Activated effector memory CD4-positive, alpha-beta T cell treated with Interleukin-2 at 50 U/mL for 16 hours (primary cell): ENCODE results near the gene NECAP2.
"Not testable (repeated sequence)": the region's sequence is repeated elsewhere in the genome, so short reads cannot be mapped to it uniquely, and the experiment has no call there.

Source experiments
- DNase-seq: peaks from one replicate; pipeline ENCODE4 v3.0.0-alpha.2; 2020

The NECAP2 gene

DNA sequence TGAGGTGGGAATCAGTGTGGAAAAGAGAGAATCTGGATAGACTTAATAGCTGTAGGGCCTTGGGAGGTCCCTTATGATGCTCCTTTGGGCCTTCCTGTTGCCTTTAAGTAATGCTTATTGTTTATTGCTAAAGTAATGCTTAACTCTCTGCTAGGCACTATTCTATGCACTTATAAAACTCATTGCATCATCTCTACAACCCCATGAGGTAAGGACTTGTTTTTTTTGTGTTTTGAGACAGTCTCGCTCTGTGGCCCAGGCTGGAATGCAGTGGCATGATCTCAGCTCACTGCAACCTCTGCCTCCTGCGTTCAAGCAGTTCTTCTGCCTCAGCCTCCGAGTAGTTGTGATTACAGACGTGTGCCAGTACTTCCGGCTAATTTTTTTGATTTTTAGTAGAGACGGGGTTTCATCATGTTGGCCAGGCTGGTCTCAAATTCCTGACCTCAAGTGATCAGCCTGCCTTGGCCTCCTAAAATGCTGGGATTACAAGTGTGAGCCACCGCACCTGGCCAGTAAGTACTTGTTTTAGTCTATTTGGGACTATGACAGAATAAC, 22.3 kb downstream of the NECAP2 start:
- no peak for DNase-seq

DNA sequence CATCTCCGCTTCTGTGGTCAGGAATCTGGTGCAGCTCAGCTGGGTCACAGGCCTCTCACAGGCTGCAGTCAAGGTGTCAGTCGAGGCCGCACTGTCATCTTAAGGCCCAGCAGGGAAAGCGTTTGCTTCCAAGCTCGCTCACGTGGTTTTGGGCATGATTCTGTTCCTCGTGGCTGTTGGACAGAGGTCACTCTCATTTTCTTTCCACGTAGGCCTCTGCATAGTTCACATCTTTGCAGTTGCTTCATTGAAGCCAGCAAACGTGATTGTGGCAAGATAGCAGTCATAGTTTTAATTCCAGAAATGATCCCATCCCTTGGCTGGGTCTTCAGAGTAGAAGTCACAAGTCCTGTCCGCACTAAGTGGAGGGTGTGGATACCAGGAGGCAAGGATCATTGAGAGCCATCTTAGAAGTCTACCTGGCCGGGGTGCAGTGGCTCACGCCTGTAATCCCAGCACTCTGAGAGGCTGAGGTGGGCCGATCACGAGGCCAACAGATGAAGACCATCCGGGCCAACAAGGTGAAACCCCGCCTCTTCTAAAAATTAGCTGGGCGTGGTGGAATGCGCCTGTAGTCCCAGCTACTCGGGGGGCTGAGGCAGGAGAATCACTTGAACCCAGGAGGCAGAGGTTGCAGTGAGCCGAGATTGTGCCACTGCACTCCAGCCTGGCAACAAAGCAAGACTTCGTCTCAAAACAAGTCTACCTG, 24.5 kb downstream of the NECAP2 start:
- no peak for DNase-seq

DNA sequence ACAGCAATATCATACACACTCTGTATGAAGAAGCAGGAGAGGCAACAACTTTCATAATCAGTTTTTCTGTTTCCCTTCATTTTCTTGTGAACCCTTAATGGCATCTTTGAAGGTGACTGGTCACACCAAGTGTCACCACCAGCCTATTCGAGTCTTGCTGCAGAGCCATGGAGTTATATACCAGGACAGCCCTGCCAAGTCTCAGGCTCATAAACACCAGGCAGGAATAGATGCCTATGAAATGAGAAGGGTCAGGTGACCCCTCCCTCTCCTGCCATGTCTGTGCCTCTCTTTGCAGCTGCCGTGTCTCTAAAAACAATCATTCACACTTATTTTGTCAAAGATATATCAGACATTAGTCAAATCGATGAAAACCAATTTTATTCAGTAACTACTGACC, 28.0 kb downstream of the NECAP2 start:
- no peak for DNase-seq

GRCh38 chr1:16474166-16474800, 33.8 kb downstream of the NECAP2 start:
- no peak for DNase-seq

- not testable (repeated sequence) for DNase-seq
Observed at GRCh38 chr1:16474891-16475290, 34.4 kb downstream of the NECAP2 start.

DNA sequence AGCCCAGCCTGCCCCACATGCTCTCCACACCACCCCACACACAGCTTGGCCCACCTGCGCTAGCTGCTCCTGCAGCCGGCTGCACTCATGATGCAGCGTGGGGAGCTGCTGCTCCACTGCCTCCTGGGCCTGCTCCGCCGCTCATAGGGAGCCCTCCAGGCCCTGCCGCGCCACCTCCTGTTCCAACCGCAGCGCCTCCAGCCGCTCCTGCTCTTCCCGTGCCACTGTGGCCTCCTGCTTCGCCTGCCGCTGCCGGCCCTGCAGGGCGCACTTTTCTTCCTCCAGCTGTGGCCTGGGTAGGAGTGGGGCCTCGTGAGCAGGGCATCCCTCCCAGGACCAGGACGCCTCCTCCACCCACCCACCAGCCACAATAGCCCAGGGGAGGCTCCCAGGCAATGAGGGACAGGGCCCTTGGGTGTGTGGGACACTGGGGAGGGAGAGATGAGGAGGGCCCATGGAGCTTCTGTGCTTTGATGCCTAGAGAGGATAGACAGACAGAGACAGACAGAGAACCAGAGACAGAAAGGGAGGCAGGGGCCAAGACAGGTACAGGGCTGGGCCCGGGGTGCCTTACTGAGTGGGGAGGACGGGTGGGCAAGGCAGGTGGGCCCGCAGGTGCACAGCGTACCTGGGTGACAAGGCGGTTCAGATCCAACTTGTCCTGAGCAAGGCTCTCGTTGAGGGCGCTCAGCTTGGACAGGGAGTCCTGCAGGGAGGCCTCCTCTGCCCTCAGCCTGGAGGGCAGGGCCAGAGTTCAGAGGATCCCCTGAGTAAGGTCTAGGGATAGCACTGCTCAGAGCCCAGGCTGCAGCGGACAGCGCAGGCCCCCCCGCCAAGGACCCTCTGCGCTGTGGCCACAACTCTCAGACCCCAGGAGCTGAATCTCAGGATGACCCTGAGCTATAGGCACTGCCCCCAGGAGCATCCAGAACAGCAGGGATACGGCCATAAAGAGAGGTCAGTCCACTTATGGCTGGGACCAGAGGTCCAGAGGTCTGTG, 35.5 kb downstream of the NECAP2 start:
- not testable (repeated sequence) for DNase-seq

DNA sequence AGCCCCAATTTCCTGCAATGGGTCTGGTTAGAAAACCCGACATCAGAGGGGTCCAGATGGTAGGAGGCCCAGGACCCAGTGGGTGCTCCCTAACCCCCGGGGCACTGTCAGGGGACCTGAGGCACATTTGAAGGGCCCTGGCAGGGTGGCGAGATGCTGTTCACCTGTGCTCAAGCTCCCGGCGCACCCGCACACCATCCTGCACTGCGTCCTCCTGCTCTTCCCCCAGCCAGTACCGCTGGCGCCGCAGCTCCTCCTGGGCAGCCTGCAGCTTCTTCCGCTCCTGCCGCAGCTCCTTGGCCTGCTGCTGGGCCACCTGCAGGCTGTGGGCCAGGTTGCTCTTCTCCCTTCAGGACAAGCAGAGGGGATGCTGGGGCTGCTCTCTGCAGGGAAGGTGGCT, 37.6 kb downstream of the NECAP2 start:
- DNase-seq, result no peak

- not testable (repeated sequence) for DNase-seq
Observed at GRCh38 chr1:16483146-16483545, 42.6 kb downstream of the NECAP2 start.

- not testable (repeated sequence) for DNase-seq
Observed at GRCh38 chr1:16483639-16484500, 43.3 kb downstream of the NECAP2 start.

DNA sequence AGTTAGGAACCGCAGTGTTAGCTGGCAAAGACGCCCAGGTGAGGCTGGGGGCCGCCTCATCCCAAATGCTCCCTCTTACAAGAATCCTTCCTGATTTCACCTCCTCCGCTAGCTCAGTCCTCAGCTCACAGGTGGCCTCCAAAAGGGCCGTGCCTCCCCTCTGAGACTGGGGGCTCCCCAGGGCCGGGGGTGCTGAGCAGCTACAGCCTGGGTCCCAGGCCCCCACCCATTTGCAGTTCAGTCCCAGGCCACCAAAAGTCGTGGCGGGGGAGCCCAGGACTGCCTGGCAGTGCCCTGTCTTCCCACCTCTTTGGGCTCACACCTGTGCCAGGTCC, 43.9 kb downstream of the NECAP2 start:
- DNase-seq, result no peak

- DNase-seq, result no peak
Observed at GRCh38 chr1:16484931-16485330, 44.4 kb downstream of the NECAP2 start.

DNA sequence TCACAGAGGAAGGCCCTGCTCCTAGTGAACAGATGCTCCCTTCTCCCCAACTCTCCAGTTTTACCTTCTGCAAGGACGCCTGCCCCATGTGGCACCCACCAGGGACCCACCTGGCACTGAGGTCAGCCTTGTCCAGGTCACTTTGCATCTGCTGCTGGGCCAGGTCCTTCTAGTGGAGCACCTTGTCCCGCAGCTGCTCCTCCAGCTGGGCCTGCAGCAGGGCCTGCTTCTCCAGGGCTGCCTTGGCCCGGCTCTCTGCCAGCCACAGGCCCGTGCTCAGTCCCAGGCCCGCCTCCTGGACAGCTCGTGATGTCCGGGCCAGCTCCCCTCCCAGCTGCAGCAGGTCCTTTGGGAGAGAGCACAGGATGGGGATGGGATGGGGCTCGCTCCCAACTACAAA, 45.8 kb downstream of the NECAP2 start:
- DNase-seq, result not testable (repeated sequence)

- not testable (repeated sequence) for DNase-seq
Observed at GRCh38 chr1:16487011-16487410, 46.5 kb downstream of the NECAP2 start.

GRCh38 chr1:16489195-16489880, 48.8 kb downstream of the NECAP2 start:
- DNase-seq, result not testable (repeated sequence)

- DNase-seq, result no peak
Observed at GRCh38 chr1:16491056-16491675, 50.6 kb downstream of the NECAP2 start.

DNA sequence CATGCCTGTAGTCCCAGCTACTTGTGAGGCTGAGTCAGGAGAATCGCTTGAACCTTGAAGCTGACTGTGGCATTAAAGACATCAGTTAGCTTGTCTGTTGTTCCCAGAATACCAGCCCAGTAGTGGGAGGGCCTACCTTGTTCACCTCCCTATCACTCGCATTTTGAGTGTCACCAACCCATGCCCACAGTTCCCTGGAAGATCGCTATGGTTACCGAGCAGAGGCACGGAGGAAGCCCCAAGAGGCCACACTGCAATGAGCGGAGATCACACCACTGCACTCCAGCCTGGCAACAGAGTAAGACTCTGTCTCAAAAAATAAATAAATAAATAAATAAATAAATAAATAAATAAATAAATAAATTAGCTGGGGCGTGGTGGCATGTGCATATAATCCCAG, 52.4 kb downstream of the NECAP2 start:
- not testable (repeated sequence) for DNase-seq

- DNase-seq, result not testable (repeated sequence)
Observed at GRCh38 chr1:16493731-16494130, 53.2 kb downstream of the NECAP2 start.

GRCh38 chr1:16497474-16497904, 57.0 kb downstream of the NECAP2 start:
- not testable (repeated sequence) for DNase-seq

DNA sequence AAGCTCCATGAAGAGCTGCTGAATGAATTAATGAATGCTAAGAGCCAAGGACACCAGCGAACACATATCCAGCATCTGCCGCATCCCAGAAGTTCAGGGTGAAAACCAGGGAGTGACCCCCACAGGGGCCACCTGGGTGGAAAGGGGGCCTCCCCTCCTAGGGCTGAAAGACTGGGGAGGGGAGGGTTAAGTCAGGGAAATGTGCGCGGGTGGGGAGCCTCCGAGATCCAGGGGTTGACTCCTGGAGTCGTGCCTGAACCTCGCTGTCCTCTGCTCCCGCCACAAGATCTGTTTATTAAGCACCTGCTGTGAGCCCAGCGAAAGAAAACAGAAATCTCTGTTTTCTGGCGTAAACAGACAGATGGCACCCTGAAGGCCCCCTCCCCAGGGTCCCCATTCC, 57.5 kb downstream of the NECAP2 start:
- not testable (repeated sequence) for DNase-seq

GRCh38 chr1:16498573-16499413, 58.3 kb downstream of the NECAP2 start:
- peak; percentile 81 for DNase-seq
